GM10266 (cell line): ENCODE results near the gene SYNM.

Experiments used
- DNase-seq: peaks from one replicate; pipeline ENCODE4 v3.0.0; 2012; ENCODE audit errors: extremely low spot score
- CTCF ChIP-seq: IDR thresholded peaks from 2 replicates; pipeline ENCODE4 v1.5.1; 2012; ENCODE audit warnings: mild to moderate bottlenecking, low read depth; ENCODE audit not compliant: control insufficient read depth, insufficient read depth; ENCODE audit errors: missing control alignments

Gene SYNM

GRCh38 chr15:99128411-99128810 is 23.5 kb downstream of the SYNM start:
- no peak for DNase-seq
- no peak for TF ChIP-seq CTCF

- TF ChIP-seq CTCF, result no peak
- no peak for DNase-seq
These were observed 24.8 kb downstream of the SYNM start for GRCh38 chr15:99129644-99130043.

- no peak for DNase-seq
- no peak for TF ChIP-seq CTCF
These were observed 25.4 kb downstream of the SYNM start for GRCh38 chr15:99130314-99130713.

GRCh38 chr15:99130765-99131440 is 26.0 kb downstream of the SYNM start:
- DNase-seq, result no peak
- no peak for TF ChIP-seq CTCF

GRCh38 chr15:99131441-99132023 is 26.7 kb downstream of the SYNM start:
- TF ChIP-seq CTCF, result no peak
- DNase-seq, result no peak

- DNase-seq, result no peak
- no peak for TF ChIP-seq CTCF
These were observed 27.2 kb downstream of the SYNM start for GRCh38 chr15:99132122-99132521.

GRCh38 chr15:99132634-99133287 is 27.9 kb downstream of the SYNM start:
- DNase-seq, result no peak
- no peak for TF ChIP-seq CTCF
